Activated T-cell treated with anti-CD3 and anti-CD28 coated beads, Interleukin-2, amount 50 U/mL, for 24 hours (primary cell): ENCODE measurements around the gene CALD1.

ENCODE experiments used
- DNase-seq: peaks from one replicate; pipeline ENCODE4 v3.0.0-alpha.2; 2020
- H3K27ac Mint-ChIP-seq: 2 replicates; pipeline ENCODE4 v1.8.0; 2020; ENCODE audit warnings: mild to moderate bottlenecking, mixed read lengths
- H3K27me3 Mint-ChIP-seq: 2 replicates; pipeline ENCODE4 v1.8.0; 2020; ENCODE audit warnings: mixed read lengths
- H3K36me3 Mint-ChIP-seq: 2 replicates; pipeline ENCODE4 v1.8.0; 2020; ENCODE audit warnings: low read depth, mixed read lengths
- H3K4me1 Mint-ChIP-seq: 2 replicates; pipeline ENCODE4 v1.8.0; 2020; ENCODE audit warnings: low read depth, mixed read lengths
- H3K4me3 Mint-ChIP-seq: 2 replicates; pipeline ENCODE4 v1.8.0; 2020; ENCODE audit warnings: mild to moderate bottlenecking, moderate library complexity, mixed read lengths
- H3K9me3 Mint-ChIP-seq: 2 replicates; pipeline ENCODE4 v1.8.0; 2020; ENCODE audit warnings: mixed read lengths

Gene CALD1

GRCh38 chr7:134788191-134788590, 8.8 kb downstream of the CALD1 start:
- DNase-seq, result no peak
- H3K36me3 Mint-ChIP-seq, result no peaks in the 10 kb centered on the region
- no peaks in the 10 kb centered on the region for H3K4me1 Mint-ChIP-seq
- no peaks in the 10 kb centered on the region for H3K27me3 Mint-ChIP-seq
- no peaks in the 10 kb centered on the region for H3K9me3 Mint-ChIP-seq
- H3K4me3 Mint-ChIP-seq, result no peak overlapping the region
- H3K27ac Mint-ChIP-seq, result no peak overlapping the region

GRCh38 chr7:134789967-134790685, 10.7 kb downstream of the CALD1 start:
- no peaks in the 10 kb centered on the region for H3K27me3 Mint-ChIP-seq
- no peak overlapping the region for H3K4me3 Mint-ChIP-seq
- H3K4me1 Mint-ChIP-seq, result no peaks in the 10 kb centered on the region
- DNase-seq, result no peak
- H3K9me3 Mint-ChIP-seq, result no peaks in the 10 kb centered on the region
- no peak overlapping the region for H3K27ac Mint-ChIP-seq
- no peaks in the 10 kb centered on the region for H3K36me3 Mint-ChIP-seq

GRCh38 chr7:134792968-134793367, 13.5 kb downstream of the CALD1 start:
- H3K27me3 Mint-ChIP-seq, result no peaks in the 10 kb centered on the region
- H3K27ac Mint-ChIP-seq, result no peak overlapping the region
- no peaks in the 10 kb centered on the region for H3K4me1 Mint-ChIP-seq
- H3K4me3 Mint-ChIP-seq, result no peak overlapping the region
- no peaks in the 10 kb centered on the region for H3K9me3 Mint-ChIP-seq
- DNase-seq, result no peak
- no peaks in the 10 kb centered on the region for H3K36me3 Mint-ChIP-seq

GRCh38 chr7:134795231-134795630, 15.8 kb downstream of the CALD1 start:
- Mint-ChIP-seq H3K9me3 (no peaks in the 10 kb centered on the region), H3K36me3 (no peaks in the 10 kb centered on the region), H3K27me3 (no peaks in the 10 kb centered on the region), H3K4me1 (no peaks in the 10 kb centered on the region), H3K4me3 (no peak overlapping the region), H3K27ac (no peak overlapping the region)
- no peak for DNase-seq

GRCh38 chr7:134798155-134798554, 18.7 kb downstream of the CALD1 start:
- Mint-ChIP-seq H3K27me3 (no peaks in the 10 kb centered on the region), H3K4me3 (no peak overlapping the region), H3K36me3 (no peaks in the 10 kb centered on the region), H3K27ac (no peak overlapping the region), H3K9me3 (no peaks in the 10 kb centered on the region), H3K4me1 (no peaks in the 10 kb centered on the region)
- no peak for DNase-seq

GRCh38 chr7:134799377-134799776, 19.9 kb downstream of the CALD1 start:
- no peak for DNase-seq
- no peak overlapping the region for H3K27ac Mint-ChIP-seq
- no peaks in the 10 kb centered on the region for H3K9me3 Mint-ChIP-seq
- H3K4me1 Mint-ChIP-seq, result no peaks in the 10 kb centered on the region
- no peaks in the 10 kb centered on the region for H3K36me3 Mint-ChIP-seq
- H3K27me3 Mint-ChIP-seq, result no peaks in the 10 kb centered on the region
- H3K4me3 Mint-ChIP-seq, result no peak overlapping the region

GRCh38 chr7:134802762-134803161, 23.3 kb downstream of the CALD1 start:
- Mint-ChIP-seq H3K9me3 (no peaks in the 10 kb centered on the region), H3K36me3 (no peaks in the 10 kb centered on the region), H3K4me3 (no peak overlapping the region), H3K27ac (no peak overlapping the region), H3K4me1 (no peaks in the 10 kb centered on the region), H3K27me3 (no peaks in the 10 kb centered on the region)
- no peak for DNase-seq

GRCh38 chr7:134804351-134804750, 24.9 kb downstream of the CALD1 start:
- Mint-ChIP-seq H3K36me3 (no peaks in the 10 kb centered on the region), H3K27ac (no peak overlapping the region), H3K4me3 (no peak overlapping the region), H3K9me3 (no peaks in the 10 kb centered on the region), H3K4me1 (no peaks in the 10 kb centered on the region), H3K27me3 (no peaks in the 10 kb centered on the region)
- no peak for DNase-seq

- H3K27ac Mint-ChIP-seq, result no peak overlapping the region
- no peaks in the 10 kb centered on the region for H3K36me3 Mint-ChIP-seq
- no peak for DNase-seq
- no peaks in the 10 kb centered on the region for H3K9me3 Mint-ChIP-seq
- no peak overlapping the region for H3K4me3 Mint-ChIP-seq
- no peaks in the 10 kb centered on the region for H3K4me1 Mint-ChIP-seq
- H3K27me3 Mint-ChIP-seq, result no peaks in the 10 kb centered on the region
These were observed 25.4 kb downstream of the CALD1 start for GRCh38 chr7:134804854-134805253.

- no peaks in the 10 kb centered on the region for H3K4me1 Mint-ChIP-seq
- H3K36me3 Mint-ChIP-seq, result no peaks in the 10 kb centered on the region
- H3K27me3 Mint-ChIP-seq, result no peaks in the 10 kb centered on the region
- no peak overlapping the region for H3K27ac Mint-ChIP-seq
- no peak for DNase-seq
- H3K9me3 Mint-ChIP-seq, result no peaks in the 10 kb centered on the region
- no peak overlapping the region for H3K4me3 Mint-ChIP-seq
These were observed 26.8 kb downstream of the CALD1 start for GRCh38 chr7:134806197-134806596.

- Mint-ChIP-seq H3K27me3 (no peaks in the 10 kb centered on the region), H3K4me3 (no peak overlapping the region), H3K4me1 (no peaks in the 10 kb centered on the region), H3K9me3 (no peaks in the 10 kb centered on the region), H3K36me3 (no peaks in the 10 kb centered on the region), H3K27ac (no peak overlapping the region)
- DNase-seq, result no peak
These were observed 30.2 kb downstream of the CALD1 start for GRCh38 chr7:134809616-134810015.

GRCh38 chr7:134811765-134812164, 32.3 kb downstream of the CALD1 start:
- no peaks in the 10 kb centered on the region for H3K27me3 Mint-ChIP-seq
- H3K4me1 Mint-ChIP-seq, result no peaks in the 10 kb centered on the region
- DNase-seq, result no peak
- no peak overlapping the region for H3K4me3 Mint-ChIP-seq
- H3K36me3 Mint-ChIP-seq, result no peaks in the 10 kb centered on the region
- no peak overlapping the region for H3K27ac Mint-ChIP-seq
- H3K9me3 Mint-ChIP-seq, result no peaks in the 10 kb centered on the region

GRCh38 chr7:134813663-134814396, 34.4 kb downstream of the CALD1 start:
- no peaks in the 10 kb centered on the region for H3K9me3 Mint-ChIP-seq
- no peaks in the 10 kb centered on the region for H3K27me3 Mint-ChIP-seq
- no peaks in the 10 kb centered on the region for H3K36me3 Mint-ChIP-seq
- no peak for DNase-seq
- no peak overlapping the region for H3K4me3 Mint-ChIP-seq
- H3K27ac Mint-ChIP-seq, result no peak overlapping the region
- H3K4me1 Mint-ChIP-seq, result no peaks in the 10 kb centered on the region

GRCh38 chr7:134814730-134815364, 35.4 kb downstream of the CALD1 start:
- Mint-ChIP-seq H3K9me3 (no peaks in the 10 kb centered on the region), H3K4me3 (no peak overlapping the region), H3K27me3 (no peaks in the 10 kb centered on the region), H3K36me3 (no peaks in the 10 kb centered on the region), H3K27ac (no peak overlapping the region), H3K4me1 (no peaks in the 10 kb centered on the region)
- DNase-seq, result no peak
